RWPE2 (cell line): ENCODE data around the gene APOL4.
"Not testable (repeated sequence)": the region's sequence is repeated elsewhere in the genome, so short reads cannot be mapped to it uniquely, and the experiment has no call there.

Experiments
- ATAC-seq: fragments of 200-7000 bp; cut with Tn5 transposase; 3 replicates; pipeline ENCODE4 v1.9.1; 2021; ENCODE audit warnings: low read depth
- DNase-seq: peaks from one replicate; pipeline ENCODE4 v3.0.0-alpha.2; 2020; ENCODE audit warnings: low spot score
- H3K27ac ChIP-seq: fragments of 450-650 bp; 2 replicates; pipeline ENCODE4 v1.5.1; 2017; ENCODE audit warnings: mild to moderate bottlenecking; ENCODE audit not compliant: poor library complexity, severe bottlenecking
- H3K27me3 ChIP-seq: fragments of 250-450 bp; sonication (Bioruptor Pico); 2 replicates; pipeline ENCODE4 v1.5.1; 2021; ENCODE audit warnings: mild to moderate bottlenecking, moderate library complexity; ENCODE audit not compliant: insufficient read depth, poor library complexity, severe bottlenecking
- H3K36me3 ChIP-seq: fragments of 250-450 bp; sonication (Bioruptor Pico); 2 replicates; pipeline ENCODE4 v1.5.1; 2020; ENCODE audit warnings: low read depth, mild to moderate bottlenecking, moderate library complexity
- H3K4me1 ChIP-seq: fragments of 250-450 bp; sonication (Bioruptor Pico); 2 replicates; pipeline ENCODE4 v1.5.1; 2021; ENCODE audit warnings: mild to moderate bottlenecking, moderate library complexity; ENCODE audit not compliant: insufficient read depth, poor library complexity, severe bottlenecking
- H3K4me3 ChIP-seq: fragments of 250-450 bp; sonication (Bioruptor Pico); 2 replicates; pipeline ENCODE4 v1.5.1; 2021; ENCODE audit warnings: mild to moderate bottlenecking, moderate library complexity; ENCODE audit not compliant: severe bottlenecking
- H3K9me3 ChIP-seq: fragments of 250-450 bp; sonication (Bioruptor Pico); 2 replicates; pipeline ENCODE4 v1.5.1; 2021; ENCODE audit warnings: mild to moderate bottlenecking, moderate library complexity; ENCODE audit not compliant: severe bottlenecking
- CTCF ChIP-seq: fragments of 450-650 bp; IDR thresholded peaks from one replicate; pipeline ENCODE4 v1.5.1; 2017; ENCODE audit warnings: mild to moderate bottlenecking, moderate library complexity; ENCODE audit not compliant: poor library complexity, severe bottlenecking

APOL4 gene

GRCh38 chr22:36155702-36156101 lies 45.9 kb downstream of the APOL4 start:
- no peaks in the 10 kb centered on the region for H3K9me3 ChIP-seq
- ATAC-seq (no peak), DNase-seq (no peak)
- H3K36me3 ChIP-seq, result no peaks in the 10 kb centered on the region
- H3K27me3 ChIP-seq, result no peaks in the 10 kb centered on the region
- TF ChIP-seq CTCF, result no peak
- no peak overlapping the region for H3K27ac ChIP-seq
- H3K4me3 ChIP-seq, result no peak overlapping the region
- H3K4me1 ChIP-seq, result peaks cover 9% of the 10 kb centered on the region

DNA sequence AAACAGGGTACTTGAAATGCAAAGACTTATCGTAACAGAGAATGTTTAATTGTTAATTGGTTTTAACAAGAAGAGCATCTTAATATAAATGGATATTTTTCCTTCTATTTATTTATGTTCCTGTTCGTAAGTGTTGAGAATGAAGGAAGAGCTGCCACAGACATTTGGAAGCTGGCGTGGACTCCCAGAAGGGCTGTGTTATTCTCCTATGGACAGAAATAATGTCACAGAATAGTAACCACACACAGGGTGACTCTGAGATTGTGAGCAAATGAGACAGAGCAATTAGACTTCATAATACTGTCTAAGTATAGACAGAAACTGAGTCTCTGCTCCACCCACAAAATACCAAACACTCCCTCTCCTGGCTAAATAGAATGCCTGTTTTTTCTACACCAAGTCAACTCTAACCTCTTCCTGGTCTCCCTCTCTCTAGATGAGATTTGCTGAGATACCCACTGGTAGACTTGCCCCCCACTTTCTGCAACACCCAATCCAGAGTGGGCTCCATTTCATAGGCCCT lies 47.1 kb downstream of the APOL4 start:
- no peak for DNase-seq
- Histone ChIP-seq H3K9me3 (no peaks in the 10 kb centered on the region), H3K27ac (no peak overlapping the region), H3K4me1 (peaks cover 9% of the 10 kb centered on the region), H3K27me3 (no peaks in the 10 kb centered on the region), H3K4me3 (no peak overlapping the region), H3K36me3 (no peaks in the 10 kb centered on the region)
- no peak for ATAC-seq
- TF ChIP-seq CTCF, result no peak

DNA sequence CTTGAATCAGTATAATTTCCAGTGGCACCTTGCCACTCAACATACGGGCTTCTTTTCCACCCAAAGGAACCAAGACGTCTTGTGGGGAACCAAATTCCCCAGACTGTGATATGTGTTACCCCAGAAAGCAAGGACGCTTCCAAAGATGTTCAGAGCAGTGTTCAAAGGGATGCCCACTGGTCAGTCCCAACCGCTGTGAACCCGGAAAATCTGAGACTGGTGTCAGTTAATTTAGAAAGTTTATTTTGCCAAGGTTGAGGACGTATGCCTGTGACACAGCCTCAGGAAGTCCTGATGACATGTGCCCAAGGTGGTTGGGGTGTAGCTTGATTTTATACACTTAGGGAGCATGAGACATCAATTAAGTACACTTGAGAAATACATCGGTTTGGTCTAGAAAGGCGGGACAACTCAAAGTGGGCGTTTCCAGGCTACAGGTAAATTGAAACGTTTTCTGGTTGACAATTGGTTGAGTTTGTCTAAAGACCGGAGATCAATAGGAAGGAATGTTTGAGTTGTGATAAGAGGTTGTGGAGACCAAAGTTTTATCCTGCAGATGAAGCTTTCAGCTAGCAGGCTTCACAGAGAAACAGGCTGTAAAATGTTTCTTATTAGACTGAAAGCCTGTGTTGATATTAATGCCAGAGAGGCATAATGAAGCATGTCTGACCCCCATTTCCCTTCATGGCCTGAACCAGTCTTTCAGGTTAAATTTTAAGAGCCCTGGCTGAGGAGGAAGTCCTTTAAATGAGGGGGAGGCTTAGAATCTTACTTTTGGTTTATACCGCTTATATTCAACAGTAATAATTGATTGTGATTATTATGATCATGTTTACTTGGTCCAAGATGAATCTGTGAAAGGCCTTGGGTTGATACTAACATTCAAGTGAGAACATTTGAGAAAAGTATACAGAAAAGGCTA lies 47.8 kb downstream of the APOL4 start:
- H3K4me1 ChIP-seq, result peaks cover 9% of the 10 kb centered on the region
- H3K27ac ChIP-seq, result no peak overlapping the region
- H3K4me3 ChIP-seq, result no peak overlapping the region
- no peaks in the 10 kb centered on the region for H3K27me3 ChIP-seq
- no peaks in the 10 kb centered on the region for H3K36me3 ChIP-seq
- ATAC-seq, result no peak
- DNase-seq, result no peak
- H3K9me3 ChIP-seq, result no peaks in the 10 kb centered on the region
- no peak for TF ChIP-seq CTCF

GRCh38 chr22:36152821-36153220 lies 48.8 kb downstream of the APOL4 start:
- H3K27me3 ChIP-seq, DNase-seq, H3K4me3 ChIP-seq, H3K9me3 ChIP-seq, H3K4me1 ChIP-seq, ATAC-seq, H3K36me3 ChIP-seq, H3K27ac ChIP-seq: not testable (repeated sequence)

DNA sequence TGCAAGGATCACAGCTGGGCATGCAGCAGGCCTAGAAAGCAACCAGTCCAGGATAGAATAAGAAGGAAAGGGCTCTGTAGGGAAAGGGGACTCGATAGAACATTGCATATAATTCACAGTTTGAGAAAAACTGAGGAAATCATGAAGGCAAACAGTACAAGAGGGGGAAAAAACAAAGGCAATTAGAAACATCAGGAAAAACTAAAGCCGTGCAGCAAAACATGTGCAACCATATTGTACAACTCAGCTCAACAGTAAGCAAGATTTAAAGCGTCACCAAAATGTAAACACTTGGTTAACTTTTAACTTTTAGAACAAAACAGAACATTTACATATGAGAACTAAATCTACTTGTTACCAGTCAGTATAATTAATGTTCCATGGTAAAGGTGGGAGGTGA lies 49.5 kb downstream of the APOL4 start:
- peaks cover 7% of the 10 kb centered on the region for H3K4me1 ChIP-seq
- DNase-seq (no peak), ATAC-seq (no peak)
- H3K4me3 ChIP-seq, result no peak overlapping the region
- H3K36me3 ChIP-seq, result no peaks in the 10 kb centered on the region
- no peak overlapping the region for H3K27ac ChIP-seq
- TF ChIP-seq CTCF, result no peak
- H3K27me3 ChIP-seq, result no peaks in the 10 kb centered on the region
- no peaks in the 10 kb centered on the region for H3K9me3 ChIP-seq
